ENCODE measurements around the gene PRPS1.

PRPS1 gene

DNA sequence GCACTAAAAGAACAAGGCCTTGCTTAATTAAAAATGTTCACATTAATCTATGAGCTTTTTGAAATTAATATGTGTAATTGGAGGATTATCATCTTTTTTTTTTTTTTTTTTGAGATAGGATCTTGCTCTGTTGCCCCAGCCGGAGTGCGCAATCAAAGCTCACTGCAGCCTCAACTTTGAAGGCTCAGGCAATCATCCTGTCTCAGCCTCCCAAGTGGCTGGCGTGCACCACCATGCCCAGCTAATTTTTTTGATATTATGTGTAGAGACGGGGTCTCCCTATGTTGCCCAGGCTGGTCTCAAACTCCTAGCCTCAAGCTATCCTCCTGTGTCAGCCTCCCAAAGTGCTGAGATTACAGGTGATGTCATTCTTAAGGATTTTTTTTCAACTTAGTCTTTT, 20.0 kb downstream of the PRPS1 start (continued):
- TF ChIP-seq, protein P1, sequence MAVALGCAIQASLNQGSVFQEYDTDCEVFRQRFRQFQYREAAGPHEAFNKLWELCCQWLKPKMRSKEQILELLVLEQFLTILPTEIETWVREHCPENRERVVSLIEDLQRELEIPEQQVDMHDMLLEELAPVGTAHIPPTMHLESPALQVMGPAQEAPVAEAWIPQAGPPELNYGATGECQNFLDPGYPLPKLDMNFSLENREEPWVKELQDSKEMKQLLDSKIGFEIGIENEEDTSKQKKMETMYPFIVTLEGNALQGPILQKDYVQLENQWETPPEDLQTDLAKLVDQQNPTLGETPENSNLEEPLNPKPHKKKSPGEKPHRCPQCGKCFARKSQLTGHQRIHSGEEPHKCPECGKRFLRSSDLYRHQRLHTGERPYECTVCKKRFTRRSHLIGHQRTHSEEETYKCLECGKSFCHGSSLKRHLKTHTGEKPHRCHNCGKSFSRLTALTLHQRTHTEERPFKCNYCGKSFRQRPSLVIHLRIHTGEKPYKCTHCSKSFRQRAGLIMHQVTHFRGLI (tag by site-specific recombination; IDR thresholded peaks at IDR 0.05), result no peak

DNA sequence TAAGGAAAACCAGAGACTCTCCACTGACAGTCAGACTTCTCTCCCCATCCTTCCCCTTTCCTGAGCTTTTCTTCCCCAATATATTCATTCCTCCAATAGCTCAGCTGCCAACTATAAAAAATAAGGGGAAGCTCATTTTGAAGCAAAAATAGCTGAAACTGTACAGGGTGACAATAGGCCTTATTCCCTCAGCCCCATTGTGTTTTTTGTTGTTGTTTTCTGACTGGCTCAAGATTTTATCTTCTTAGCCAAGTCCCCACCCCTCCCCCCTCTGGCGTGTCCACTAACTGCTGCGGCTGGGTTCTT, 26.2 kb downstream of the PRPS1 start:
- Histone ChIP-seq H3K36me3 (ENCODE audit: control insufficient read depth in 2 of 2, insufficient read depth in 1 of 2, low read length in 2 of 2) (peaks cover 0 to 24% of the 10 kb centered on the region in 2 experiments), H3K4me3 (ENCODE audit: low read depth, low read length) (no peak overlapping the region), H3K4me1 (ENCODE audit: control insufficient read depth, insufficient read depth, low read length) (no peaks in the 10 kb centered on the region), H3K9me3 (ENCODE audit: control insufficient read depth, insufficient read depth, low read depth, low read length) (no peaks in the 10 kb centered on the region), H3K27ac (ENCODE audit: extremely low read depth, low read depth, low read length) (no peak overlapping the region)
- ChIA-PET POLR2A (interaction anchor here (0.6 to 1.0 kb wide), 2 partner anchors 19 to 26 kb away, joined by 3 read pairs; partner anchors contain the start of gene PRPS1), CTCF (interaction anchor here (0.5 to 9.0 kb wide), 24 partner anchors 9 to 451 kb away, joined by 3 to 155 read pairs (median 4); partner anchors contain the start of genes NCBP2L, PRPS1 and TSC22D3)
- TF ChIP-seq ZNF16 (tag by site-specific recombination; IDR thresholded peaks at IDR 0.05; ENCODE audit: low read depth) (no peak), SP7 (tag by site-specific recombination; IDR thresholded peaks at IDR 0.05) (no peak), ZNF645 (tag by site-specific recombination; IDR thresholded peaks at IDR 0.05) (no peak), GLIS2 (tag by site-specific recombination; IDR thresholded peaks at IDR 0.05) (no peak), ZNF580 (tag by site-specific recombination; IDR thresholded peaks at IDR 0.05) (no peak)

GRCh38 chrX:107654872-107655761, 26.8 kb downstream of the PRPS1 start:
- POLR2A ChIA-PET, result interaction anchor here (0.6 to 1.2 kb wide), 3 partner anchors 19 to 27 kb away, joined by 3 to 5 read pairs (median 3); partner anchors contain the start of gene PRPS1
- H3K9me3 ChIP-seq (ENCODE audit: control insufficient read depth, insufficient read depth, low read depth, low read length), result no peaks in the 10 kb centered on the region
- peaks cover 0 to 18% of the 10 kb centered on the region in 2 experiments; a peak in 1 of 3 replicates for H3K36me3 ChIP-seq (ENCODE audit: control insufficient read depth in 2 of 2, insufficient read depth in 1 of 2, low read length in 2 of 2)
- H3K4me3 ChIP-seq (ENCODE audit: low read depth, low read length), result no peak overlapping the region
- CTCF ChIA-PET, result interaction anchor here (0.6 to 9.0 kb wide), 26 partner anchors 9 to 832 kb away, joined by 3 to 155 read pairs (median 4); partner anchors contain the start of genes NCBP2L, PRPS1 and TSC22D3
- H3K4me1 ChIP-seq (ENCODE audit: control insufficient read depth, insufficient read depth, low read length), result no peaks in the 10 kb centered on the region
- no peak overlapping the region for H3K27ac ChIP-seq (ENCODE audit: extremely low read depth, low read depth, low read length)
- peak; percentile 20; the same call in 1 of the 2 replicates for TF ChIP-seq ZNF76 (tag by site-specific recombination; IDR thresholded peaks at IDR 0.05; ENCODE audit: borderline replicate concordance, low read depth)
- TF ChIP-seq, protein P2, sequence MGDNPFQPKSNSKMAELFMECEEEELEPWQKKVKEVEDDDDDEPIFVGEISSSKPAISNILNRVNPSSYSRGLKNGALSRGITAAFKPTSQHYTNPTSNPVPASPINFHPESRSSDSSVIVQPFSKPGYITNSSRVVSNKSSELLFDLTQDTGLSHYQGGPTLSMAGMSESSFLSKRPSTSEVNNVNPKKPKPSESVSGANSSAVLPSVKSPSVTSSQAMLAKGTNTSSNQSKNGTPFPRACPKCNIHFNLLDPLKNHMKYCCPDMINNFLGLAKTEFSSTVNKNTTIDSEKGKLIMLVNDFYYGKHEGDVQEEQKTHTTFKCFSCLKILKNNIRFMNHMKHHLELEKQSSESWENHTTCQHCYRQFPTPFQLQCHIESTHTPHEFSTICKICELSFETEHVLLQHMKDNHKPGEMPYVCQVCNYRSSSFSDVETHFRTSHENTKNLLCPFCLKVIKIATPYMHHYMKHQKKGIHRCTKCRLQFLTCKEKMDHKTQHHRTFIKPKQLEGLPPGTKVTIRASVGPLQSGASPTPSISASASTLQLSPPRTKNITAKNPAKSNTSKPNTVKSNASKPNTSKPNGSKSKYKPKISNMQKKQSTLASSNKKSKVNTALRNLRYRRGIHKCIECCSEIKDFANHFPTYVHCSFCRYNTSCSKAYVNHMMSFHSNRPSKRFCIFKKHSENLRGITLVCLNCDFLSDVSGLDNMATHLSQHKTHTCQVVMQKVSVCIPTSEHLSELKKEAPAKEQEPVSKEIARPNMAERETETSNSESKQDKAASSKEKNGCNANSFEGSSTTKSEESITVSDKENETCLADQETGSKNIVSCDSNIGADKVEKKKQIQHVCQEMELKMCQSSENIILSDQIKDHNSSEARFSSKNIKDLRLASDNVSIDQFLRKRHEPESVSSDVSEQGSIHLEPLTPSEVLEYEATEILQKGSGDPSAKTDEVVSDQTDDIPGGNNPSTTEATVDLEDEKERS (tag by site-specific recombination; IDR thresholded peaks at IDR 0.05), result no peak
- TF ChIP-seq TRIM28 (IDR thresholded peaks at IDR 0.05; ENCODE audit: borderline replicate concordance, low read length), result no peak
- peak; percentile 62; the same call in 1 of the 2 replicates for TF ChIP-seq ZNF2 (tag by site-specific recombination; IDR thresholded peaks at IDR 0.05)
- peak; percentile 43; the same call in 1 of the 2 replicates for TF ChIP-seq KLF17 (tag by site-specific recombination; IDR thresholded peaks at IDR 0.05)
- peak; percentile 60; the same call in 1 of the 2 replicates for TF ChIP-seq ZNF10 (tag by site-specific recombination; IDR thresholded peaks at IDR 0.05)
- no peak for TF ChIP-seq GLI2 (tag by site-specific recombination; IDR thresholded peaks at IDR 0.05; ENCODE audit: borderline replicate concordance, low read depth)
- peak; percentile 50 for TF ChIP-seq ZNF366 (tag by site-specific recombination; conservative IDR thresholded peaks at IDR 0.05)
- TF ChIP-seq PATZ1 (tag by site-specific recombination; IDR thresholded peaks at IDR 0.05), result peak; percentile 50
- no peak for TF ChIP-seq ZNF48 (tag by site-specific recombination; IDR thresholded peaks at IDR 0.05)
- 0 out of 2 replicates have a peak, but pooled peaks have one; percentile 23 for TF ChIP-seq KLF1 (tag by site-specific recombination; IDR thresholded peaks at IDR 0.05)
- TF ChIP-seq ZXDB (tag by site-specific recombination; IDR thresholded peaks at IDR 0.05), result no peak
- TF ChIP-seq, protein P3, sequence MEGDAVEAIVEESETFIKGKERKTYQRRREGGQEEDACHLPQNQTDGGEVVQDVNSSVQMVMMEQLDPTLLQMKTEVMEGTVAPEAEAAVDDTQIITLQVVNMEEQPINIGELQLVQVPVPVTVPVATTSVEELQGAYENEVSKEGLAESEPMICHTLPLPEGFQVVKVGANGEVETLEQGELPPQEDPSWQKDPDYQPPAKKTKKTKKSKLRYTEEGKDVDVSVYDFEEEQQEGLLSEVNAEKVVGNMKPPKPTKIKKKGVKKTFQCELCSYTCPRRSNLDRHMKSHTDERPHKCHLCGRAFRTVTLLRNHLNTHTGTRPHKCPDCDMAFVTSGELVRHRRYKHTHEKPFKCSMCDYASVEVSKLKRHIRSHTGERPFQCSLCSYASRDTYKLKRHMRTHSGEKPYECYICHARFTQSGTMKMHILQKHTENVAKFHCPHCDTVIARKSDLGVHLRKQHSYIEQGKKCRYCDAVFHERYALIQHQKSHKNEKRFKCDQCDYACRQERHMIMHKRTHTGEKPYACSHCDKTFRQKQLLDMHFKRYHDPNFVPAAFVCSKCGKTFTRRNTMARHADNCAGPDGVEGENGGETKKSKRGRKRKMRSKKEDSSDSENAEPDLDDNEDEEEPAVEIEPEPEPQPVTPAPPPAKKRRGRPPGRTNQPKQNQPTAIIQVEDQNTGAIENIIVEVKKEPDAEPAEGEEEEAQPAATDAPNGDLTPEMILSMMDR (tag by site-specific recombination; IDR thresholded peaks at IDR 0.05), result peak; percentile 76

Measured in HEK293 (cell line).